Inflammatory macrophage treated with lipopolysaccharide for 1 hour (primary cell): Measurements from ENCODE around the gene RP9.
"Not testable (repeated sequence)": the region's sequence is repeated elsewhere in the genome, so short reads cannot be mapped to it uniquely, and the experiment has no call there.

Experiments
- DNase-seq, 2 donors: peaks; one replicate each; pipeline ENCODE4 v3.0.0-alpha.2; 2020 to 2022

Gene RP9

DNA sequence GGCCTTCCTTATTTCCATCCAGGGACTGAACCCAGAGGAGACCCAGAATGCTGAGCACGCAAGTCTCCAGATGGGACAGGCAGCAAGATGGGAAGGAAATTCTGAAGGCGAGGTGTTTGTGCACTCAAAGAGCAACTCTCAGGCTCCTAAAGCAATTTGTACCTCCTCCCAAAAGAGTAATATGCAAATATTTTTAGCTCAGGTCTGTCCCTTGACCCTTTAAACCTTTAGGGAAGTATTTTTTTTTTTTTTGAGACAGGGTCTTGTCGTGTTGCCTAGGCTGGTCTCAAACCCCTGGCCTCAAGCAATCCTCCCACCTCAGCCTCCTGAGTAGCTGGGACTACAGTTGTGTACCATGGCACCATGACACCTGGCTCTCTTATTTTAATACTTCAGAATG lies 8.4 kb downstream of the RP9 start:
- DNase-seq: no peak

DNA sequence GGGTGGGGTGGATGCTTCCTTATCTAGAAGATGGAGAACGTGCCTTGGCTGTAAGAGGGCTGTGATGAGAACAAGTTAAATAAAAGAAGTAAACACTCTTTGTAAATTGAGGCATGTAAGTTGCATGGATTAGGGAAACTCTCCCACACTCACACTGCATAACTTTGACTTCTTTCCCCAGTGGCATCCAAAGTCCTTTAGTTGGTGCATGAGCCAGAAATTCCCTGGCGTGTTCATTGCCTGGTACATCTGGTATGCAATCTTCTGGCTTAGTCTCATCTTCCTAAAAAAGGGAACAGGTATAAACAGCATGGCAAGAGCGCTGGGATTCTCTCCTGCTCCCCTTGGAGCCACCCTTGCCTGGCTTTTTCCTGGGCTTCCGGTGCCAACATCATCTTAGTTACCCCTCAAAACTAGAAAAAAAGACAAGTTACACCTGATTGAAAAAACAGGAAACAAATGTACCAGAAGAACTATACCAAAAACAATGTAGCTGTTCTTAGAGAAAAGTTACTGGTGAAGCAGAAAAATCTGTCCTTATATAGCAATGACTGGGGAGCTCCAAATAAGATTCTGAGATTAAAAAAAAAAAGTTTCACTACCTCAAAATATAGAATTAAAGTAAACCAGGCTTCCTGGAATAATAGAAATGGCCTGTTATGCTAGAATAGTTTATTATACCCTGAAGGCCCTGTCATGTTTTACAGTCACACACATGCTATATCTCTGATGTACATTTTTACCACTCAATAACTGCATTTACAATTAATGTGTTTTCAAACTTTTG lies 9.9 kb downstream of the RP9 start:
- no peak for DNase-seq

DNA sequence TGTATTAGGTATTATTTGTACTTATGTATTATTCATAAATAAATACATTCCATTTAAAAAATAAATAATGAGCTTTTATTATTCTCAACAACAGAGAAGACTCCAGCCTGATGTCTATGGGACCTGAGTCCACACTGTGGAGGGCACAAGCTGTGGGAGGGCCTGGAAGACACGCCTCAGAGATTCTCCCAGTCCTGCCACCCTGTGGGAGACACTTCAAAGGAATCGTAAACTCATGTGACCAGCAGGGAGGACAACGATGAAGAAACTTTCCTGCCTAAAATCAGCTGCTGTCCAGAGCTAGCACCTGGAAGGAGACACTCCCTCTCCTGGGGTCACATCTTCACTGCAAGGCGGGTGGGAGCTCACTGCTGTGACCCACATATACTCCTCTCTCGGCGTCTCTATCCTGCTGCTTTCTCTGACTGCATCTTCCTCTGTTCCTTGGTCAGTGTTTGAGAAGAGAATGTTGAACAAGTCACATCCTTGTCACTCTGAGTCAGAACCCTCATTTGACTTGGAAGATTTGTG lies 14.4 kb downstream of the RP9 start:
- DNase-seq: not testable (repeated sequence)

DNA sequence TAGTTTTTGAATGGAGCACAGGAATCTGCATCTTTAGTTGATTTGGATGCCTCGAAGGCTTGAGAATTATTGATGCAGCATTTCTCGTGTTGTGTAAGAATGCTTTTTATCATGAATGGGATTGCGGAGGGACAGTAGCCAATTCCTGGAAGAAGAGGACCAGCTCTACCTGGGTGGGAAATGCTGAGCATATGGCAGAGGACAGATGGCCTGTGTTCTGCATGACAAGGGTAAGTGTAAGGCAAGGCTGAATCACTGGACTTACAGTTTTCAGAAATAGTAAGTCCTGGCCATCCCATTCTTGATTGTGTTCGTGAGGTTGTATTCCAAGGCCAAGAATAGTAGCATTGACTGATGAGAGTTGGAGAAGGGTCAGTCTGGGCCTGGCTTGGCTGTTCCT lies 15.9 kb downstream of the RP9 start:
- DNase-seq: no peak

DNA sequence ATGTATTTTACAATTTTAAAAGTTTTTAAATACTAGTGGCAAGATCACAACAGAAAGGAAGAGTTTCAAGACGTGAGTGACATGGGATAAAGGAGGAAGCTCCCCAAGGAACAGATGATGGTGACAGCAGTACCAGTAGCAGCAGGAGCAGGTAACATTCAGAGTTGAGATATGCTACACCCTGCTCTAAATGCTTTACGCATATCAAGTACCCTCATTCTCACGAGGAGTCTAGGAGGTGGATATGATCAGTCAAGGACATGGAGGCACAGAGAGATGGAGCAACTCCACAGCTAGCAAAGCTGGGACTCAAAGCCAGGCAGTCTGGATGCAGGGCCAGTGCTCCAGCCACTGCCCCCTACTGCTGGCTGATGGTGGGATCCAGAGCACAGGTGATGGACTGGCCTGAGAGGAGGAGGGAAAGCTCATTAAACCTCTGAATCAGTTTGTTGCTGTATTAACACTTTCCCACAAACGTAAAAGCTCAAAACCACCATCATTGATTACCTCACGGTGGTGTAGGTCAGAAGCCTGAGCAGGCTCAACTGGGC lies 17.5 kb downstream of the RP9 start:
- DNase-seq: no peak

DNA sequence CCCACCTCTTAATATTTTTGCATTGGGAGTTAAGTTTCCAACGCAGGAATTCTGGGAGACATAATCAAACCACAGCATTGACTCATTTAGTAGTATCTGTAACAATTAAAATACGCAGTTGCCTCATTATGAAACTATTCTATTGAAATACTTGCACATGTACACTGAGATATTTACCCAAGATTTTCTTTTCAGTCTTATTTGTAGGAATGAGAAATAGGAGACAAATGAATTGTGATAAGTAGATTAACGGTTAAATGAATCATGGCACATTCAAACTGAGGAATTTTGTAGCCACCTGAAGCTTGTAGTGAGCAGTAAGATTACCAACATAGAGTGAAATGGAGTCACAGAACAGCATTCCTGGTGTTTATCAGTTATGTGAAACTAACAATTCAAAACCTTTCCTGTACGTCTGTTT lies 18.1 kb downstream of the RP9 start:
- DNase-seq: no peak

DNA sequence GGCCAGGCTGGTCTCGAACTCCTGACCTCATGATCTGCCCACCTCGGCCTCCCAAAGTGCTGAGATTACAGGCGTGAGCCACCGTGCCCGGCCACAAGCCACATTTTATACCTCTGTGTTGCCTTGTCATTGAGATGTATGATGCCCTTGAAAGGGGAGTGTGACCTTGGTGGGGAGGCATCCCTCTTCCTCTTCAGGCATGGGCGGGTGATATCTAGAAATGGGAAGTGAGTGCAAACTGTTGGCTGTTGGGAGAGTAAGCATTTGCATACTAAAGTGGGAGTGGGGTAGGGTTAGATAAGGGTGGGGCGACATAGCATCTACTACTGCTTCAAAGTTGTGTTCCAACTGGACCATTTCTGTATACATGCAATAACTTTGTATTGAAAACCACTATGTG lies 20.1 kb downstream of the RP9 start:
- DNase-seq: no peak

DNA sequence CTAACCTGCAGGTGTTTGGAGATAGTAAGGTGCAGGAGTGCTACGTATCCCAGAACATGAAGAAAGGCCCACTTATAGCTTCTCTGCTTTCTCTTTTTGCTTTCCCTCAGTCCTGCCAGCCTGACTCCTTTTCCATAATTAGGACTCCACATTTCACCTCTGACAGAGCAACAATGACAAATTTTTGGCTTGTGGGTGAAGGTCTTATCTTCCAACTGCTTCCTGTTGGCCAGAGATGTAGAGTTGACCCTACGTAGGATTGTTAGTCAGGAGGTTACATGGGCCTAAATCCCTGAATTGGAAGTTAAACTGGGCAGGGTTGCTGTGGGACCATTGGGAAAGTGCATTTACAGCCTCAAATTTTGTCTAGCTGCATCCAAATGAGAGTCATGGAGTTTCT lies 21.3 kb downstream of the RP9 start:
- DNase-seq: no peak

DNA sequence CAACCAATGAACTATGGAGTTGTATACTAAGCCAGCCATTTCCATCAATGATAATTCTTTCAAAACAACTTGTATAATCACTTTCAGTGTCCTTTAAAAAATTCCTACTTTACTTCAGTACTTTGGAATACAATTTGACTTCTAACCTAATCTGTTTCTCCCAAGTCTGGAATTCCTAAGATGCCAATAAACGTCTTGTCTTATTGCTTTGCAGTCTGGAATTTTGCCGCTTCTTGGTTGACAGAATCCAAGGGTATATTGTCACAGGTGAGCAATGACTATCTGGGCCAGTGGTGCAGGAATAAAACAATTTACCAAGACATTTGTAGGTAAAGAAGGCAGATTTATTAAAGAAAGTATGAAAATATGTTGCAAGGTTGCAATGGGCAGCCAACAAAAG lies 21.8 kb downstream of the RP9 start:
- no peak for DNase-seq

DNA sequence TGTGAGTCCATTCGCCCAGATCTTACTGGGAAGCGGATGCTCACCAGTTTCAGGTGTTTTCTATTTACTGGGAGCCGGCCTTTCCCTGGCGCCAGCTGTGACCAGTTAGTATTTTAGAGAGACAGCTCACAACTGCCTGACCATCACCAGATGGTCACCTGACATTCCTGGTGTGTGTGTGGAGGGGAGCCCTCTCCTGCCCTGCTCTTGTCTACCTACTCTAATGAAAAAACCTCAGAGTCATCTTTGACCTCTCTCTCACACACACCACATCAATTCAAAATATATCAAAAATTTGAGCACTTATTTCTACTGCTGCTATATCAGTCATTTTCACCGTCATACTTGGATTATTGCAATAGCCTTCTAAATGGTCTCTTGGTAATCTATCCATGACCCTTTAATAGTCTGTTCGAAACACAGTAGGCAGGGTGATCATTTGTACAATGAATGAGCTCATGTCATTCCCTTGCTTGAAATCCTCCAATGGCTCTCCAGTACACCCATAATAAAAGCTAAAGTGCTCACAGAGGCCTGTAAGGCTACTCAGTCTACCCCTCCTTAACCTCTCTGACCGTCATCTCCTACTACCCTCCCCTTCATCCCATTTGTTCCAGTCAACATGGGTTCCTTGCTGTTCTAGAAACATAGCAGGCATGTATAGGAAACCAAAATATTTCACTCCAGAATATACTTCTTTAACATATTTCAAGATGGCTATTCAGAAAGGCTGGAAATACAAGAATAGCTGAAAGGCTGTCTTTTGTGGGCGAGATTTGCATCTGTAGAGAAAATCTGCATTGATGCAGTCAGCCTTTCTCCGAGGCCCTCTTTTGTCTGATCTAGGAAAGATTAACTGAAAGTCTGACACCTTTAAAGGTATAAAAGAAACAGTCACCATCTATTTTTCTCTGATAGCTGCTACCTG lies 29.2 kb downstream of the RP9 start:
- no peak for DNase-seq

DNA sequence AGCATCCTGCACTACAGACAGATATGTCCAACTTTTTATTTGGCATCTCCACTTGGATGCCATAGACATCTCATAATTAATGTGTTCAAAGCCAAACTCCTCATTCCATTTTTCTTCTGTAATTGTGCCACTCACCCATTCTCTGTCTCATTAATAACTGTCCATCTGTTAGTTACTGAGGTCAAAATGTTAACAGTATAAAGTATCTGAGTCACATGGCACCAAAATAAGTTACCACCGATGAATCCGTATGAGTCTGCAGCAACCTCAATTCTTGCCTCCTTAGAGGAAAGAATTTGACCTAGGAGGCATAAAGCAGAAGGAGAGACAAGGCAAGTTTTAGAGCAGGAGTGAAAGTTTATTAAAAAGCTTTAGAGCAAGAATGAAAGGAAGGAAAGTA lies 30.1 kb downstream of the RP9 start:
- no peak for DNase-seq

DNA sequence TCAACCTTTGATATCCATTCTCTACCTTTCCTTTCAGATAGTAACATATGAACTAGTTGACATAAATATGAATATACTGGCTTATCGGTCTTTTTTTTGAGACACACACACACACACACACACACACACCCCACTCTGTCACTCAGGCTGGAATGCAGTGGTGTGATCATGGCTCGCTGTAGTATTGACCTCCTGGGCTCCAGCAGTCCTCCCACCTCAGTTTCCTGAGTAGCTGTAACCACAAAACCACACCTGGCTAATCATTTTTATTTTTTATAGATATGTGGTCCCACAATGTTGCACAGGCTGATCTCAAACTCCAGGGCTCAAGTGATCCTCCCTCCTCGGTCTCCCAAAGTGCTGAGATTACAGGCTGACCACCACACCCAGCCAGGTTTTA lies 32.5 kb downstream of the RP9 start:
- no peak for DNase-seq

DNA sequence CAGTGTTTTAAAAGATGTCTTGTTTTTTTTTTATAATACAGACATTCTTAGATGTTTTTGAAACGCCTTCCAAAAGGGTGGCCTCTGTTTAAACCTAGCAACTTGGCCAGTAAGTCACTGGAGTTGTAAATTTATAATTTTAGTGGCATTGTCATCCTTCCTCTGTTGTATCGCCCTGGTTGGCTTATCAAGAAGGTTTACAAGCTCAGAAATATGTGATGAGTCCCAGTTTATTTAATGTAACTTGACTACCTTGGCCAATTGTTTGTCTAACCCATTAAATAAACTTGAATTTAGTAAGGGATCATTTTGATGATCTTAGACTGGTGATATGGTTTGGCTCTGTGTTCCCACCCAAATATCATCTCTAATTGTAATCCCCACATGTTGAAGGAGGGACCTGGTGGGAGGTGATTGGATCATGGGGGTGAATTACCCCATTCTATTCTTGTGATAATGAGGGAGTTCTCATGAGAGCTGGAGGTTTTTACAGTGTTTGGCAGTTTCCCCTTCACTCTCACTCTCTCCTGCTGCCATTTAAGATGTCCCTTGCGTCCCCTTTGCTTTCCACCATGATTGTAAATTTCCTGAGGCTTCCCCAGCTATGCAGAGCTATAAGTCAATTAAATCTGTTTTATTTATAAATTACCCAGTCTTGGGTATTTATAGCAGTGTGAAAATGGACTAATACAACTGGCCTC lies 33.2 kb downstream of the RP9 start:
- DNase-seq: no peak

DNA sequence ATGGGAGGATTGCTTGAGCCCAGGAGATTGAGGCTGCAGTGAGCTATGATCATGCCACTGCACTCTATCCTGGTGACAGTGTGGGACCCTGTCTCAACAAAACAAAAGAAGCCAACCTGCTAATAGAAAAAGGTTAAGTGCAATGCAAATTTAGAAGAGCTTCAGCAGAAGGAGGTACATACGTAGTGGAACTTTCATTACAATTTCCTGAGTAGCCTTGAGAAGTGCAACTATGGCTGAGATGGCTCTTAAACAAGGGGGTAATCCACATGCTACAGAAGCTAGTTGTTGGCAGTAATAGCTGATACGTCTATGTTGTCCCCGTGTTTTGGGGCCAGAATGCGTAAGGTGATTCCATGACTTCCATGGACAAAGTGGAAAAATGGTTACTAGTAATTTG lies 36.0 kb downstream of the RP9 start:
- DNase-seq: no peak

DNA sequence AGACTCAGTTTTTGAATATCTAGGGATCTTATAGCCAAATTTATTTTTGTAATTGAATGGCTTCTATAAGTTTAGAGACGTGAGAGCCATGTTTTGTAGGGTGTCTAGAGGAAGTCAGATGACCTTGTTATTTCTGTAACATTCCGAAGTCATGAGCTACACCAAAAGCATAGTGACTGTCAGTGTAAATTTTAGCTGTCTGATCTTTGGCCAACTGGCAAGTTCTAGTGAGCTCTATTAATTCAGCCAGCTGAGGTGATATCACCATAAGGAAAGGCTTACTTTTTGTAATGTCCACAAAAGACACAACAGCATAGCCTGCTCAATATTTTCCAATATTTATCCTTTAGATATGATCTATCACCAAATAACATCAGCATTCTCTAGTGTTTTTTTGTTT lies 36.7 kb downstream of the RP9 start:
- no peak for DNase-seq

DNA sequence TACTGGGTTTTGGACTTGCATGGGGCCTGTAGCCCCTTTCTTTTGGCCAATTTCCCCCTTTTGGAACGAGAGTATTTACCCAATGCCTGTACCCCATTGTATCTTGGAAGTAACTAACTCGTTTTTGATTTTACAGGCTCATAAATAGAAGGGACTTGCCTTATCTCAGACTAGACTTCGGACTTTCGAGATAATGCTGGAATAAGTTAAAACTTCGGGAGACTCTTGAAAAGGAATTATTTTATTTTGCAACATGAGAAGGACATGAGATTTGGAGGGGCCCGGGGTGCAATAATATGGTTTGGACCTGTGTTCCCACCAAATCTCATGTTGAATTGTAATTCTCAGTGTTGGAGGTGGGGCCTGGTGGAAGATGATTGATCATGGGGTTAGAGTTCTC lies 38.4 kb downstream of the RP9 start:
- DNase-seq: no peak

DNA sequence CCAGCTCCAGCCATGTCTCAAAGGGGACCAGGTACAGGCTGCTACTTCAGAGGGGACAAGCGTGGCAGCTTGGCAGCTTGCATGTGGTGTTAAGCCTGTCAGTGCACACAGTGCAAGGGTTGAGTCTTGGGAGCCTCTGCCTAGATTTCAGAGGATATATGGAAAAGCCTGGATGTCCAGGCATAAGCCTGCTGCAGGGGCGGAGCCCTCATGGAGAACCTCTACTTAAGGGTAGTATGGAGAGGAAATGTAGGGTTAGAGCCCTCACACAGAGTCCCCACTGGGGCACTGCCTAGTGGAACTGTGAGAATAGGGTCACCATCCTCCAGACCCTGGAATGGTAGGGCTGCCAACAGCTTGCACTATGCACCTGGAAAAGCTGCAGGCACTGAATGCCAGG lies 38.9 kb downstream of the RP9 start:
- DNase-seq: no peak

DNA sequence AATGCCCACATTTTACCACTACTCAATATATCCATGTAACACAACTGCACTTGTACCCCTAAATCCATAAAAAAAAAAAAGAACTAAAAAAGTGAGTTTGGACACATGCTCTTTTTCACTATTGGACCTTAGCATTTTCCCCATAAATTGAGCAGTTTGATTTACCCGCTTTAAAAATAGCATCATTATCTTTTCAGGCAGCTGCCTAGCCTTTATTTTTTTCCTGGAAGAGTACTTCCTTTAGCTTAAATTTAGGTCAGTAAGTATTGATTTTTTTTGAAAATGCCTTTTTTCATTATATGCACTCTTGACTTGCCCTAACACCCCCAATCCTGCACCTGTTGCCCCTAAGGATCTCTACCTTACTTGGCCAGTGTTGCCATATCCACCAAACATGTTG lies 41.3 kb downstream of the RP9 start:
- DNase-seq: no peak

DNA sequence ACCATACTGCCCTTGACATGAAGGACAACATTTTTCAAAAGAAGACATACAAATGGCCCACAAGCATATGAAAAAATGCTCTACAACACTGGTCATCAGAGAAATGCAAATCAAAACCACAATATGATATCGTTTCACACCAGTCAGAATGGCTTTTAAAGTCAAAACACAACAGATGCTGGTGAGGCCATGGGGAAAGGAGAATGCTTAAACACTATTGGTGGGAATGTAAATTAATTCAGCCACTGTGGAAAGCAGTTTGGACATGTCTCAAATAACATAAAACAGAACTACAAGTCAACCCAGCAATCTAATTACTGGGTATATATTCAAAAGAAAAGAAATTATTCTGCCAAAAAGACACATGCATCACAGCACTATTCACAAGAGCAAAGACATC lies 42.4 kb downstream of the RP9 start:
- DNase-seq: no peak

DNA sequence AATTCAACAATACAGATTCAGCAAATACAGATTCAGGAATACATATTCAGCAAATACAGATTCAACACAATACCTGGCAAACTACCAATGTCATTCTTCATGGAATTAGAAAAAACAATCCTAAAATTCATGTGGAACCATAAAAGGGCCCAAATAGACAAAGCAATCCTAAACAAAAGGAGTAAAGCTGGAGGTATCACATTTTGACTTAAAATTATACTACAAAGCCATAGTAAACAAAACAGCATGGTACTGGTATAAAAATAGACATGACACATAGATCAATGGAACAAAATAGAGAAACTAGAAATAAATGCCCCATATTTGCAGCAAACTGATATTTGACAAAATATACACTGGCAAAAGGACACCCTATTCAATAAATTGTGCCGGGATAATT lies 43.2 kb downstream of the RP9 start:
- DNase-seq: no peak

DNA sequence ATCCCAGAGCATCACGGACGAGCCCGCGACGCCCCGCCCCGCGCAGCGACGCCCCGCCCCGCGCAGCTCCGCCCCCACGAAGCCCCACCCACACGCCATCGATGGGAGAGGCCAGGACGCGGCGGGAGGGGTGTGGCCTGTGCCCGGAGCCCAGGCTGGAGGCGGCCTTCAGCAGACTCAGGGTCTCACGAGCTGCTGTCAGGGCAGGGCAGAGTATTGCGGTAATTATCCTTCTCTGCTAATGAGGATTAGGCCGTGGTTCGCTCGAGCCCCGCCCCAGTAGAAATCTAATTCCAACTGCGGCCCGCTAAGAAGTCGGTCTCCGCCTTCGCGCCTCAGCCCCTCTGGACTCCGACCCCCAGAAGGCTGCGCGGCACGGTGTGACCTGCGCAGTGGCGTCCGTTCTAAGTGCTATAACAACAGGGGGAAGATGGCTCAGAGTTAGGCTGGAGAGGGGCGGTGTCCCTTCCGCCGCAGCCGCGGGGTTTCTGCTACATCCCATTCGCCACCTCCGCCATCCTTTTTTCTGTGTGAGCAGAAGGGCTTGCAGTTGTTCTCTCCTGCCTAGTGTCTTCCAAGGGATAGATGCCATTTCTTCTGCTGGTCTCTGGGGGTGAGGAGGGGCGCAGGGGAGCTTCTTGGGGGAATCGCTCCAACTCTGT lies 46.3 kb downstream of the RP9 start:
- peak; percentile 91 to 95 for DNase-seq

DNA sequence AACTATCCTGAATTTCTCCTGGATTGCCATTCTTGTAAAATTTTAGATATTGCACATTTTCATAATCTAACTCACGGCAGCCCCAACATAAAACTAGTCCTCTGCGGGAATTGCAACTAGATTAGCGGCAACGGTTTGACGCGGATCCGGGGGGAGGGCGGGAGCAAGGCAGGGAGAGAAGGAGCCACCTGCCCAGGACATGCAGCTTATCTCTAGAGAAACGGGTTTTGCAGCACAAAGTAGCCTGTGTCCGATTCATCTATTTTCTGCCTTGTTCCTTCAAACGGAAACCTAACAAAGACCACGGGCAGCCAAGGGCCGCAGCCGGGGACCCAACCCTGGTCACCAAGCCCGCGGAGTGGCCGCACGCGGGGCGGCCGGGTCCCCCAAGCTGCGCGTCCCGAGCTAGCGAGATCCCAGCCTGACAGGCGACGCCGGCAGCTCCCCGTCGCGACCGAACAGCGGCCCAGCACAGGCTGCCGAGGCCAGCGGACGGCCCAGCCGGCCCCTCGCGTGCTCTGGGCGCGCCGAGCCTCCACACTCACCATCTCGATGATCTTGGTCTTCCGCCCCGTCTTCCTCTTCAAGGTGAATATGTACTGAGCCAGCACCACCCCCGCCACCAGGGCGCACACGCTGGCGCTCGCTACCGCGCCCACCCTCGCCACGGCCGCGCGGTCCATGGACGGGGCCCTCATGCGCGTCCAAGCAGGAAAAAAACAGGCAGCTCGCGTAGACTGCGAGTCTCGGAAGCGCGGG lies 47.0 kb downstream of the RP9 start, which contains the start of gene NT5C3A:
TSS of gene NT5C3A (minus strand) at position 754 of the 759 bp plus-strand sequence. CDS start at position 683, 71 bp downstream.
- peak; percentile 19 to 24 for DNase-seq
